ENCODE data around the gene ADARB2.

ADARB2 gene

GRCh38 chr10:1573981-1574380 lies 163.3 kb downstream of the ADARB2 start:
- no peak for DNase-seq (ENCODE audit: low read depth in 2 of 3, low spot score in 1 of 3)

DNA sequence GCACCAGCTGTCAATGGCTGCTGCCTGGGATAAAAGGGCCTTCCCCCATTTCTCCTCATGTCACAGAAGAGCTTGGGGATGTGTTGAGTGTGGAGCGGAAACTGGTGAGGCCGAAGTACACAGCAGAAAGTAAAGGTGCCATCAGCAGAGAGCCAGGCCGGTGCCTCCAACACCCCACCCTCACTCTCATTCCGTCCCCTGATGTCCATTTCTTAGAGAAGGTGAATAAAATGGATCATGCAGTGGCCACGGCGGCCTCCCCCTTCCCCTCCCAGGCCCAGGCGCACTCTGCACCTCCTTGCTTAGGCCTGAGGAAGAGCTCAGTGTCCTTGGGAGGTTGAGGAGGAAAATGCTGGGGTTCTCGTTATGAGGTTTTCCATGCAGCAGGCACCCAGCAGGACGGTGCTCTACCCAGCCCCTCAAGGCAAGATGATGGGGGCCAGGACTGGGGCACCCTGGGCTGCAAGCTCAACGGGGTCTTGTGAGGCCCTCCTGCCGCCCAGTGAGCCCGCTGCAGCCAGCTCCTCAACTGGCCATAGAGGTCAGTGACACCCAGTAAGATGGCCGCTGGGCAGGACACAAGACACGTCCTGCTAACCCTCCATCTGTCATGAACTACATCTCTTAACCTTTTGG lies 163.9 kb downstream of the ADARB2 start:
- no peak for DNase-seq (ENCODE audit: low read depth in 2 of 3, low spot score in 1 of 3)

DNA sequence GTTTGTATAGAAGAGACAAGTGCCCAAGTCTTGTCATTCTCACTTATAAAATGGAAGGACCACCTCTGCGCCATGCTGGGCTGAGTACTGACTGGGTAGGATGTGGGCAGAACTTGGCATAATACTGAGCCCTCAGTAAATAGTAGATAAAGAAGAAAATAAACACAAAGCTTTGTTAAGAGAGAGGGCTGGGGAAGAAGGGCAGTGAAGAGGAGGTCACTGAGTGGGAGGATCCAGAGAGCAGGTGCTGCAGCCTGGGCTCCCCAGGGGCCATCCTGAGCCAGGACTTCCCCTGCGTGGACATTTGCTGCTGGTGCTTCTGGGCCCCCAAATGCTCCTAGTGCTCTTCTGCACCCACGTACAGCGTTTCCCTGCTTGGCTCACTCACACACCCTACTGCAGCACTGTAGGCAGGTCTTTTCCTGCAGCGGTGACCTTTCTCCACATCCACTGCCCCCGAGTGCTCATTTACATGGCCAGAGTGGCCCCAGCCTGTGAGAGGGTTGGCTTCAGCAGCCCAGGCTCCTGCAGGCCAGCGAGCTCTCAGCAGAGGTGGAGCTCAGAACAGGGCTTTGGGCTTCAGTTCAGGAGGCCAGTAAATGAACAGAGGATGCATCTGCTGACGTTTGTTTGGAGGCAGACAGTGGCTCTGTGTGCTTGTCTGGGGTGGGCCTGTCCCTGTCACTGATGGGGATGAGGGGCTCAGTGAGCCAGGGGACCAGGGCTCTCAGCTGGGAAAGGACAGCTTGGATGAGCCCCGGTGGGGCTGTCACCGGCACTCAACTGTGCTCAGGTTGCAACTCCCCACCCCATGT lies 164.6 kb downstream of the ADARB2 start:
- no peak for DNase-seq (ENCODE audit: low read depth in 2 of 3, low spot score in 1 of 3)

GRCh38 chr10:1571587-1572237 lies 165.6 kb downstream of the ADARB2 start:
- DNase-seq (ENCODE audit: low read depth in 2 of 3, low spot score in 1 of 3), result no peak

DNA sequence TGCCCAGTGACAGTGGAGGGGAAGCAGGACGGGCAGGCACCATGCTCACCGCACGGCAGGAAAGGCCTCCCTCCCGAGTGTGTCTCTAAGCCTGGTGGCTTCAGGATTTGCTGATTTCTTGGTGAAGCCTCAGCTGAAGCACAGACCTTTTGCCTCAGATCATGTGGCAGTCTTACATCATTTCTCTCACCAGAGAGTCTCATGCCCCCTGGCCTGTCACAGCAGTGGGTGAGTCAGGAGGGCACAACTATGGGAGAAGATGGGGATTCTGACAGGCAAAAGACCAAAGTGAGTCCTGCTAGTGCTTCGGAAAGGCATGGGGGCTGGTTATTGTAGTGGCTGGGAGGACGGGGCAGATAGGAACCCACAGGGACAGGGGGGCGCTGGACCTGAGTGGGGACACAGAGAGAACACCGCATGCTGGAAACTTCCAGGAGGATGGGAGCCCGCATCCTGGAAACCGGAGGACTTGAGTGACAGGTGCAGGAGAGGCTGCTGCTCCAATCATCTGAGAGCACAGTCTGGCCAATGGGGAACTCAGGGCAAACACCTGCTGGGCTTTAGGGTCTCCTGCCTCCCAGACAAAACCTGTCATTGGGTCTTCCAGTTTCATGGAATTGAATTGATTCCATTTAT lies 166.8 kb downstream of the ADARB2 start:
- DNase-seq (ENCODE audit: low read depth in 2 of 3, low spot score in 1 of 3), result no peak

- no peak for DNase-seq (ENCODE audit: low read depth in 2 of 3, low spot score in 1 of 3)
These were observed 168.1 kb downstream of the ADARB2 start for GRCh38 chr10:1569208-1569607.

GRCh38 chr10:1567742-1568495 lies 169.4 kb downstream of the ADARB2 start:
- no peak for DNase-seq (ENCODE audit: low read depth in 2 of 3, low spot score in 1 of 3)

DNA sequence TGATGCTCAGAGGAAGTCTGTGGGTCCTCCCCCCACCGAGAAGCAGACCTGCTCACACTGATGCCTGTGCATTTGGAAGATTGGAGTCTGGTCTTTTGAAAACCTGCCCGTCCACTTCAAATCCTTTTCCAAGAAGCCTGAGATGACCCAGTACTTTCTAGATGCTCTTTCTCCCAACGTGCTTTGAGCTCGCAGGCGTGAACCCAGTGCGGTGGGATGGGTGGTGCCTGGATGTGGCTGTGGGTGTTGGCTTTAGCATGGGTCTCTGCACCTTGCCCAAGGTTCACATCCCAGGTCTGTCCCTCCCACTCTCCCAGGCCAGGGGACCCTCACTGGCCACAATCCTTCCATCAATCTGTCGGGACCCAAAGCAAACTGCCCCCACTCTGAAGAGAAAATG lies 170.2 kb downstream of the ADARB2 start:
- no peak for DNase-seq (ENCODE audit: low read depth in 2 of 3, low spot score in 1 of 3)

- no peak for DNase-seq (ENCODE audit: low read depth in 2 of 3, low spot score in 1 of 3)
These were observed 172.5 kb downstream of the ADARB2 start for GRCh38 chr10:1564791-1565190.

DNA sequence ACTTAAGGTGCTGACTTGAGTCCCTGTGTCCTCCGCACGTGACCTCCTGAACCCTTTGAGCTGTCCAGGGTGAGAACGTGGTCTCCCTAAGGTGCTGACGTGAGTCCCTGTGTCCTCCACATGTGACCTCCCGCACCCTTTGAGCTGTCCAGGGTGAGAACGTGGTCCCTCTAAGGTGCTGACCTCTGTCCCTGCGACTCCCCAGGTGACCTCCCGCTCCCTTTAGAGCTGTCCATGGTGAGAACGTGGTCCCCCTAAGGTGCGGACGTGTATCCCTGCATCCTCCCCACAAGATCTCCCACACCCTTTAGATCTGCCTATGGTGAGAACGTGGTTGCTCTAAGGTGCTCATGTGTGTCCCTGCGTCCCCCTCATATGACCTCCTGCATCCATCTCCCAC lies 174.3 kb downstream of the ADARB2 start:
- DNase-seq (ENCODE audit: low read depth in 2 of 3, low spot score in 1 of 3), result no peak

DNA sequence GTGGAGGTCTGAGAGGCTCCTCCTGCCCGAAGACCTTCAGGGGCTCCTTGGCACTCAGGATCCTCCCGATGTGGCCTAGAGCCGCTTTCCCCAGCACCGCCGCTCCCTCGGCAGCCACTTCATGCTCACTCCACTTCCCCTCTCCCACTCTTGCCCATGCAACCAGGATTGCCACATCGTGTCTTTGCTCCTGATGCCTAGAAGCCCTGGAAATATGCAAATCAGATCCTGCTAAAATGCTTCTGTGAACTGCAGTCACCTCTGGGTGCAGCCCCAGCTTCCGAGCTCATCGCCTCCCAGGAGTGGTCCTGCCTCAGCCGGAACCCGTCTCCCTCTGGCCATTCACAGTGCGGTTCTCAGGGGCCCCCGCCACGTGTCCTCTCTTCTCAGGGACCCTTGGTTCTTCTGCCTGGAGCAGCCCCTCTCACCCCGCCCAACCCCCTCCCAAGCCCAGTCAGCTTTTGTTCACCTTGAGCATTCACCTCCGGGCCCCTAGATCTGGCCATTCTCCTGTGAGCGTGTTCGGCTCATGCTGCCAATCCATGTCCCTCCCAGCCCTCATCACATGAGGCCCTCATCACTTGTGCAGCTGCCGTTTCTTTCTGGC lies 175.5 kb downstream of the ADARB2 start:
- no peak for DNase-seq (ENCODE audit: low read depth in 2 of 3, low spot score in 1 of 3)

GRCh38 chr10:1560535-1561192 lies 176.7 kb downstream of the ADARB2 start:
- no peak for DNase-seq (ENCODE audit: low read depth in 2 of 3, low spot score in 1 of 3)

DNA sequence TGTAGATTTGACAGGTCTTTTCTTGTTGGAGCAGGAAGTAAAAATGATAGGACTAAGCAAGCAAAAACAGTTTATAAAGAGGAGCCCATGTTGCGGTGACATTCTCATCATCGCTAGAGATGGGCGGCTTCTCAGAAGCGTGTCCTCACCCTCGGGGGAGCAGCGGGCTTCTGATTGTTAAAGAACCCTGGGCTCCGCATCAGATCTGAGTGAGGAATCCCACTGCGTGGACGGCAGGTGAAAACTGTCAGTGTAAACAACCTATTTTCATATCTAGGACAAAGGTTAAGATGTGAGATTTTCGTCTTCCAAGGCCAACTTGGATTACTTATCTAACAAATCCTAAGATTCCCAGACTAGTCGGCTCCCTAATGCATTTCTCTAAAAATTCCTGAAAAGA lies 177.6 kb downstream of the ADARB2 start:
- DNase-seq (ENCODE audit: low read depth in 2 of 3, low spot score in 1 of 3), result no peak

DNA sequence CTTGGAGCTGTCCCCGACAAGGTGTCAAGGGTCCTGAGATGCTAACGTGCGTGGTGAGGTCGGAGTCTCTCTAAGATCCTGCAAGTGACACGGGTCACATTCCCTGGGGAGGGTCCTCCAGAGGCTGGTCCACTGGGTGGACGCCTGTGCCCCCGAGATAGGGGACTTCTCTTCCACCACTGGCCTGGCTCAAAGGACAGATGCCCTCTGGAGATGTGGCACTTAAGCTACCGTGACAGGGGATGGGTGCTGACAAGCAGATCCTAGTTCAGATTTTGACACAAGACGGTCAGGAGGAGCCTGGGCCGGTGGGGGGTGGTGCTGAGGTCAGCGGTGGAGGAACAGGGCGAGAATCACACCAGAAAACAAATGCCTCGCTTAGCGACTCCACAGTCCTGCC lies 178.0 kb downstream of the ADARB2 start:
- DNase-seq (ENCODE audit: low read depth in 2 of 3, low spot score in 1 of 3), result no peak

- no peak for DNase-seq (ENCODE audit: low read depth in 2 of 3, low spot score in 1 of 3)
These were observed 178.4 kb downstream of the ADARB2 start for GRCh38 chr10:1558906-1559305.

- DNase-seq (ENCODE audit: low read depth in 2 of 3, low spot score in 1 of 3), result no peak
These were observed 180.2 kb downstream of the ADARB2 start for GRCh38 chr10:1557081-1557480.

- no peak for DNase-seq (ENCODE audit: low read depth in 2 of 3, low spot score in 1 of 3)
These were observed 180.8 kb downstream of the ADARB2 start for GRCh38 chr10:1556496-1556895.

GRCh38 chr10:1553951-1554350 lies 183.4 kb downstream of the ADARB2 start:
- no peak for DNase-seq (ENCODE audit: low read depth in 2 of 3, low spot score in 1 of 3)

DNA sequence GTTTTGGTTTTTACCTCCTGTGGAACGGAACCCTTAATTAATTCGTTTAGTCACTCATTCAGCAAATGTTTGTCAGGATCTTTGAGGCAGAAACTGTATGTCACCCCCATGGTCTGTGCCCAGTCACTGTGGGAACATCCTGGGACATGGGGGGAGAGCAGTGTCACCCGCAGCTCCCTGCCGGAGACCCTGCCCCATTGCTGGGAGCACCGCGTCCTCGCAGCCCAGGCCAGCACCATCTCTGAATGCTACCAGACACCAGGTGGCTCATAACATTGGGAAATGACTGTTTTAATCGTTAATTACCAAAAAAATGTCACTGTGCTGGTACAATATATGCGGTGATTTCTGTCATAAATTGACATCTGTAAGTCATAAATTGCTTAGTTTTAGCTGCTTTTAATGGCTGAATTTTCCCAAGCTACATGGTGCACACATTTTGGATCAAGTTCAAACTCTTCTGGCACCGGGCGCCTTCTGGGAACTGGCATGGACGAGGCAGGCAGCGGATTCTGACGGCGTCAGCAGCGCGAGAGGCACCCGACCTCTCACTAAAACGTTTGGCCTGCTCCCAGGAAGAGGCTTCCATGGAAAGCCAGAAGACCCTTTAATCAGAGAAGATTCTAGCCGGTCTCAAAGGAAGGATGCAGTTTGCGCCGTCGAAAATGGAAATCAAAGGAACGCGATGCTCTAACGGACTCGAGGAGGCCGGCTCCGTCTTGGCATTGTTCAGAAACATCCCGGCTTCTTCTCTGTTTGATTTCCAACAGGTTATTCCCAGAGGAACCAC lies 184.2 kb downstream of the ADARB2 start:
- no peak for DNase-seq (ENCODE audit: low read depth in 2 of 3, low spot score in 1 of 3)
